GM12872 (cell line): ENCODE results near the gene NAV2.

ENCODE experiments used
- CTCF ChIP-seq: IDR thresholded peaks from 3 replicates; pipeline ENCODE4 v1.5.1; 2011; ENCODE audit warnings: low read depth, mild to moderate bottlenecking, low read length, moderate library complexity; ENCODE audit not compliant: insufficient read depth

Gene NAV2

DNA sequence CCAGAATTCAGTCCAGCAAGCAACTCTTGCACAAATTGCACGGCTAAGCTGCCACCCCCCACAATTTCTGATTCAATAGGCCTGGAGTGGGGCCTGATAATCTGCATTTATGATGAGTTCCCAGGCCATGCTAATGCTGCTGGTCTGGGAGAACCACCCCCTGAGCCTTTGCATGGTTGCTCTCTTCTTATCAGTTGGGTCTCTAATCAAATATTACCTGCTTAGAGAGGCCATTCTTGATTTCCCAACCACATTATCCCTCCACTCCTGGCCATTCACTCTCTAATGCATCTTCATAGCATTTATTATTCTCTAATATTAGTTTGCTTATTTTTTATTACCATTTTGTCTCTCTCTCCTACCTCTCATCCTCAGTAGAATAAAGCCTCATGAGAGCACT, 99.5 kb downstream of the NAV2 start:
- TF ChIP-seq CTCF: no peak

DNA sequence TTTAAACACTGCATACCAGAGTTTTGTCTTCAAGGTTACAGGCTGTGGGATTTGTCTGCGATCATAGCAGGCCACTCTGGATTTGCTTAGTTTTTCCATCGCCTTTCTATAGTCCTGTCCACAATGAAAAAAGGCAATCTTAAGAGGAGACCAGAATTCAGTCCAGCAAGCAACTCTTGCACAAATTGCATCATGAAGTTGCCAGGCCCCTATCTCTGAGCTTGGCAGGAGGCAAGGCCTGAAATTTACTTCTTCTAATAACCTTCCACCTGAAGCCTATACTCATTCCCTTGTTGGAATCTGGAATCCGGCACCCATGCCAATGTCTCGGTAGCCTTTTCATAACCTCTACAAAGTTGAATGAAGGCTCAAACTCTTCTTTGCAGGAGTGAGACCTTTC, 100.1 kb downstream of the NAV2 start:
- TF ChIP-seq CTCF: no peak

DNA sequence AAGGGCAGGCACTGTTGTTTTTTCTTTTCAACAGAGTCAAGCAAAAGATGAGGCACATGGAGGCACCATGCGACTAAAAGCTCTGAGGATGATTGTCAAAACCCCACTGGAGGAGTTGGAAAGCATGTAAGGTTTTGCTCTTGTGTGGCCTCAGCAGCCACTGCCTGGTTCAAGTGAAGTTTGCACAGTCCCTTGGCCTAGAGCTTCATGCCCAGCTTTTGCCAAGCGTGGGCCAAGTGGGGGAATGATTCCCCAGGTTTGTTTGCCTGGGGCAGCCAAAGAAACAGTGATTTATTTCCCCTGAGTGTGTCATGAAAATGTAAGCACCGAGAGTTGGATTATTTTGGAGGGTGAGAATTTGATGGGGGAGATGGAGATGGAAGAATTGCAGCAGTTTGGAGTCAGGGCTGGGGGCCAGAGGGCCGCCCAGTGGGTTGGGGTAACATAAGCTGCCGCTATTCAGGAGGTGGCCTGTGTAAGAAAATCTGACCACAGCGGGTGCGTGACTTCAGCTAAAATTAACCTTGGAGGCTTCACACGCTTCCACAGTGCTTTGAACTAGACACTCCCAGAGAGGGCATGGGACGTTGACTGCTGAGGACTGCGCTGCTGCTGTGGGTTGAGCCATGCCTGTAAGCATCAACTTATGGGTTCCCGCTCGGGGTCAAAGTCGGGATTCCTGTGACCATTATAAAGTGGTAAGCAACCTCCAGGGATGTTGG, 100.7 kb downstream of the NAV2 start:
- TF ChIP-seq CTCF: no peak

GRCh38 chr11:19814421-19814820, 101.8 kb downstream of the NAV2 start:
- TF ChIP-seq CTCF: 0 out of 3 replicates have a peak, but pooled peaks have one; percentile 20

DNA sequence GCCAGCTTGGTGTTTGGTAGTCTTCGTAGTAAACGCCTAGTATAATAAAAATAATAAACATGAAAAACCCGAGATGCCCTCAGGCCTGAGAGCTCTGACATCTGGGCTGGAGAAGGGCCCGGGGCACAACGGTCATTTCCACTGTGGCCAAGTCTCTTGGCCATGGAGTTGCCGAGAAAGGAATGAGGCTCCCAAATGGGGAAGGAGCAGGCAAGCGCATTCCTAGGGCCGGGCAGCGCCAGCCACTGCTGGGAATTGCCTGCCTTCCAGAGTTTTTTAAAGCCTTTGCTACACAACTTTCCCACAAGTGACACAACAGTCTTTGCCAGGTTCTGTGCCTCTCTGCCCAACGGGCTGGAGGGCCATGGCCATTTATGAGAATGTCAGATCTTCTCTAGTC, 103.4 kb downstream of the NAV2 start:
- no peak for TF ChIP-seq CTCF

GRCh38 chr11:19816817-19817216, 104.2 kb downstream of the NAV2 start:
- TF ChIP-seq CTCF: no peak

DNA sequence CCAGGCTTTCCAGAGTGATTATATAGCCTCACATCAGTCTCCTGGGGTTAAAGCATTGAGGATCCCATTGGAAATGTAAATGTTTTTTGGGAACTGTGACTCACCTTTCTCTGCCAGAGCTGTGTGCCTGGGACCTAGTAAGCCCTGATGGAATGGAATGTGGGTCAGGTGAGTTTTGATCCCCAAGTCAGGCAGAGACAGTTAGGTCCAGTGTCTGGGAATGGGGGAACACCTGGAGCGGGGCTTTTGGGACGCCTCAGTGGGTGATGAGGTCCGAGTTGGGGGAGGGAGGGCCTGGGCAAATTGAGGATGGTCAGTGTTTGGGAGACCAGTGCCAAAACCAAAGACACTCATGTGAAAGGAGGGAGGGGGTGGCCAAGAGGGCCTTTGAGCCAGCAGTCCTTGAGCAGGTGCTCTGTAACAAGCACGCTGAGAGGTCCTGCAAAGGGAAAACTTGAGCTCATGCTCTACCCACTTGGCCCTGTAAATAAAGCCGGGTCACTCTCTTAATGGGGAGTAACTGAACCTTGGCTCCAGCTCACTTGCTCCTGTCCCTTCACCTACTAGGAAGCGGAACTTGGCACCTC, 104.7 kb downstream of the NAV2 start:
- no peak for TF ChIP-seq CTCF

DNA sequence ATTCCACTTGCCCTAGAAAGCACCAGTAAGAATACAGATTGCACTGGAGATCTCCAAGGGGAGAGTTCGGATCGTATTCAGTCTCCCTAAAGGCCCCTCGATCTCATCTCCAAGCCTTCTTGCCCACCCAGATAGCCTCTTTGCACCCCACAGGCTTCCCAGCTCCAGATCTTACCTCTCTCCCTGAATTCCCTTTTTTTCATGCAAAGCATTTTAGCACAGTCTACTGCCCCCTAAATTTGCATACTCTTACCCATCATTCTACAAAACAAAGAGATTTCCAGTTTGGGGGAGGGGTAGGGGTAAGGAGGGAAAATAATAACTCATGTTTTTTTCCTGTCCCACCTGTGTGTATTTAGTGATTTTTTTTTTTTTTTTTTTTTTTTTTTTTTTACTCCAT, 105.2 kb downstream of the NAV2 start:
- no peak for TF ChIP-seq CTCF
